Prostate gland (tissue), 2 donors: ENCODE results near the gene THAP7.

Experiments
- CTCF ChIP-seq, 4 experiments: fragments of 200-600 bp in 2 of 4; fragments of 450-650 bp in 2 of 4; sonication (generic) in 2 of 4; IDR thresholded peaks; 1 replicate in 3 of 4; 2 replicates in 1 of 4; pipeline ENCODE4 v1.5.1; 2016 to 2019; ENCODE audit warnings: antibody characterized with exemption in 4 of 4, mild to moderate bottlenecking in 2 of 4, moderate library complexity in 2 of 4
- POLR2A ChIP-seq: fragments of 450-650 bp; IDR thresholded peaks from one replicate; pipeline ENCODE4 v1.6.1; 2016; ENCODE audit warnings: antibody characterized with exemption, mild to moderate bottlenecking
- POLR2AphosphoS5 ChIP-seq: sonication (generic); formaldehyde crosslinking; IDR thresholded peaks from one replicate; pipeline ENCODE4 v1.6.1; 2017; ENCODE audit warnings: antibody characterized with exemption

DNA sequence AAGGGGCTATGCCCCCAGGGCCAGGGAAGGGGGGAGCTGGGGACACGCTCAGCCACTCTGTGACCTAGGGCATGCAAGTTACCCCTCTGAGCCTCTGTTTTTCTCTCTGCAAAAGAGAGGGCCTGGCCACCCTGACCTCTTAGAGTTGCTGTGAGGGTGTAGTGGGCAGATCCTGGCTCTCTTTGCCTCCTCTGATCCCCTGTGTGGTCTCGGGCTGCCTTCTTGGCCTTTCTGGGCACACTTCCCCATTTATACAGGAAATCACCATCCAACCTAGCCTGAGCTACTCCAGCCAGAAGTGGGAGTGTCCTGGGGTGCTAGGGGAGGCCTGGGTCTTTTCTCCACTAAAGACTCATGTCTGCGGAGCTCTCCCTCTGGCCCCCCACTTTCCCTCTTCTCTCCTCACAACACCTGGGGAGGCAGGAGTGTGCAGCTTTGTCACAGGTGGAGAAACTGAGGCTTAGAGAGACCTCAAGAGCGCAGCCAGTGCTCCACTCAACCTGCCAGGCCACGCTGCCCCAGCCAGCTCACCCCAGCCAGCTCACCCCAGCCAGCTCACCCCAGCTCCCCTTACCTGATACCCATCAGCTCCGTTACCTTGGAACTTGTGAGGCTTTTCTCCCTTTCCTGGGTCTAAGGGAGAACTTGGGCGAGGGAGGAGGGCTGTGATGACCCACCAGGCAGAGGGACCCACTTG, 33.5 kb downstream of the THAP7 start:
- TF ChIP-seq POLR2A (no peak), CTCF (IDR thresholded peaks at IDR 0.05) (no peak), POLR2AphosphoS5 (no peak)
